NT2/D1 (cell line): ENCODE results near the gene KCNK3.
"Not testable (repeated sequence)": the region's sequence is repeated elsewhere in the genome, so short reads cannot be mapped to it uniquely, and the experiment has no call there.

Experiments used
- DNase-seq: peaks from one replicate; pipeline ENCODE4 v3.0.0-alpha.2; 2011; ENCODE audit warnings: low read depth, low spot score
- H3K27me3 ChIP-seq: 2 replicates; pipeline ENCODE4 v1.6.0; 2011; ENCODE audit warnings: mild to moderate bottlenecking; ENCODE audit not compliant: insufficient read length, insufficient read depth
- H3K36me3 ChIP-seq: 2 replicates; pipeline ENCODE4 v1.6.1; 2011; ENCODE audit warnings: mild to moderate bottlenecking, low read length, mixed read lengths; ENCODE audit not compliant: insufficient read depth, insufficient read length
- H3K4me1 ChIP-seq: 2 replicates; pipeline ENCODE4 v1.5.1; 2011; ENCODE audit not compliant: insufficient read depth, insufficient read length
- H3K4me3 ChIP-seq: 2 replicates; pipeline ENCODE4 v1.5.1; 2011; ENCODE audit warnings: low read depth; ENCODE audit not compliant: insufficient read length
- H3K9ac ChIP-seq: 2 replicates; pipeline ENCODE4 v1.6.0; 2011; ENCODE audit warnings: low read depth; ENCODE audit not compliant: insufficient read length
- H3K9me3 ChIP-seq: 2 replicates; pipeline ENCODE4 v1.5.1; 2011; ENCODE audit warnings: mild to moderate bottlenecking, low read length; ENCODE audit not compliant: insufficient read depth
- SUZ12 ChIP-seq: IDR thresholded peaks from 2 replicates; pipeline ENCODE4 v1.6.1; 2011; ENCODE audit not compliant: insufficient read length, insufficient read depth; ENCODE audit errors: extremely low read depth
- YY1 ChIP-seq: IDR thresholded peaks from 2 replicates; pipeline ENCODE4 v1.6.1; 2011; ENCODE audit not compliant: insufficient read length, insufficient read depth
- ZNF274 ChIP-seq: IDR thresholded peaks from 2 replicates; pipeline ENCODE4 v1.6.1; 2011; ENCODE audit warnings: mild to moderate bottlenecking, low read depth, low read length

The KCNK3 gene

DNA sequence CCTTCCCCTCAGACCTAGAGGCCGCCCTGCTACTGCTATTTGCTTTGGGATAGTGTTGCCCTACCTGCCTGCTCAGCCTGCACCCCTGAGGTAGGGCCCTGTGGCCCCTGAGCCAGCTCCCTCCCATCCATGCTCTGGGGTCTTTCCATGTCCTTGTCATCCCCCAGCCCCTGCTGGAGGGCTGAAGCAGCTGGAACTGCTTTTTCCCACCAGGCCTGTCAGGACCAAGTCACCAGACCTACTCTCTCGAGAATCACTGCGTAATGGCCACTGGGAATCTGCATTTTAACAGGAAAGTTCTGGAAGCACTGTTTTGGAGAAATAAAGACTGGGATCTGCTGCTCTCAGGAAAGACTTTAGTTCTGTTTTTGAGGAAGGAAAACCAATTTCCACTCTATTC, 51.3 kb downstream of the KCNK3 start:
- Histone ChIP-seq H3K27me3 (no peaks in the 10 kb centered on the region), H3K9me3 (no peaks in the 10 kb centered on the region), H3K36me3 (no peaks in the 10 kb centered on the region), H3K9ac (no peak overlapping the region), H3K4me3 (no peak overlapping the region), H3K4me1 (peaks cover 5% of the 10 kb centered on the region)
- no peak for DNase-seq
- TF ChIP-seq SUZ12 (no peak), YY1 (no peak), ZNF274 (no peak)

DNA sequence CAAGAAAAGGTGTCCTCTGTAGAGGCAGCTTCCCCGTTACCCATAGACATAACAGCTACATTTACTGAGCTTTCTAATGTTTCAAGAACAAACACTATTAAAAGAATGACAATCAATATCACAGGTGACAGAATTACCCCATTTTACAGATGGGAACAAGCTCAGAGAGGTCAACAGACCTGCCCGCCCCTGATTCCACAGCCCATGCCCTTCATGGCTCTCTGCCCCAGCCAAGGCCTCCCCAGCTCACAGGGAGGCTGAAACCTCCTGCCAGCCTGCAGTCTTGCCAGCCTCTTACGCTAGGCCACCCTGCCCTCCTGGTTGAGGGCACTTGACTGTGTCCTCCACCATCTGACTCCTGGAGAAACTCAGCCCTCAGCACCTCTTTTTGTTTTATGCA, 52.4 kb downstream of the KCNK3 start:
- Histone ChIP-seq H3K4me3 (no peak overlapping the region), H3K9me3 (no peaks in the 10 kb centered on the region), H3K36me3 (no peaks in the 10 kb centered on the region), H3K27me3 (no peaks in the 10 kb centered on the region), H3K9ac (no peak overlapping the region), H3K4me1 (peaks cover 5% of the 10 kb centered on the region)
- TF ChIP-seq ZNF274 (no peak), YY1 (no peak), SUZ12 (no peak)
- no peak for DNase-seq

GRCh38 chr2:26745609-26746327, 53.2 kb downstream of the KCNK3 start:
- Histone ChIP-seq H3K4me1 (peaks cover 3% of the 10 kb centered on the region), H3K36me3 (no peaks in the 10 kb centered on the region), H3K27me3 (no peaks in the 10 kb centered on the region), H3K9me3 (no peaks in the 10 kb centered on the region), H3K9ac (no peak overlapping the region), H3K4me3 (no peak overlapping the region)
- DNase-seq, result peak; percentile 83
- TF ChIP-seq SUZ12 (no peak), YY1 (no peak), ZNF274 (no peak)

DNA sequence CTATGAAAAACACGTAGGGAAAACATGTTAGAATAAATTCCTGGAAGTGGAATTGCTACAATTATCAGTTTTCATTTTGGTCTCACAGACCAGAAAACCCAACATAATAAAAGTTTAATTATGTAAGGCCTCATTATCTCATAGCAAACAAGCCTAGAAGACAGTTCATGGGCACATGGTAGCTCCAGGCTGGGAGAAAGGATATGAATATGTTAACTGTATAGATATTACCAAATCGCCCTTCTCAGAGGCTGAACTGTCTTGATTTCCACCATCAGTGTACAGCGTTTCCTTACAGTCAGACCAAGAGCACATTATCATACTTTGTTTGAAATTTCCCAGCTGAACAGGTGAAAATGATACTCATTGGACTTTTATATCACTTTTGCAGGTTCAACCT, 54.4 kb downstream of the KCNK3 start:
- Histone ChIP-seq H3K36me3 (peaks cover 4% of the 10 kb centered on the region), H3K9me3 (peaks cover 6% of the 10 kb centered on the region), H3K27me3 (no peaks in the 10 kb centered on the region), H3K4me3 (no peak overlapping the region), H3K9ac (no peak overlapping the region), H3K4me1 (peaks cover 2% of the 10 kb centered on the region)
- TF ChIP-seq SUZ12 (no peak), YY1 (no peak)
- no peak for DNase-seq

DNA sequence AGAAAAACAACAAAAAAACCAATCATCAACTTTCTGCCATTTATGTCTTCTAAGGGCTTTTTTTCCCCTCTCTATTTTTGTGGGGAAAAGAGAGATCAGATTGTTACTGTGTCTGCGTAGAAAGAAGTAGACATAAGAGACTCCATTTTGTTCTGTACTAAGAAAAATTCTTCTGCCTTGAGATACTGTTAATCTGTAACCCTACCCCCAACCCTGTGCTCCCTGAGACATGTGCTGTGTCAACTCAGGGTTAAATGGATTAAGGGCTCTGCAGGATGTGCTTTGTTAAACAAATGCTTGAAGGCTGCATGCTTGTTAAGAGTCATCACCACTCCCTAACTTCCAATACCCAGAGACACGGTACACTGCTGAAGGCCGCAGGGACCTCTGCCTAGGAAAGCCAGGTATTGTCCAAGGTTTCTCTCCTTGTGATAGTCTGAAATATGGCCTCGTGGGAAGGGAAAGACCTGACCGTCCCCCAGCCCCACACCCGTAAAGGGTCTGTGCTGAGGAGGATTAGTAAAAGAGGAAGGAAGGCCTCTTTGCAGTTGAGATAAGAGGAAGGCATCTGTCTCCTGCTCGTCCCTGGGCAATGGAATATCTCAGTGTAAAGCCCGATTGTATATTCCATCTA, 57.4 kb downstream of the KCNK3 start:
- not testable (repeated sequence) for H3K27me3 ChIP-seq, H3K36me3 ChIP-seq, H3K9ac ChIP-seq, H3K9me3 ChIP-seq, H3K4me1 ChIP-seq, H3K4me3 ChIP-seq
- DNase-seq, result peak; percentile 74

DNA sequence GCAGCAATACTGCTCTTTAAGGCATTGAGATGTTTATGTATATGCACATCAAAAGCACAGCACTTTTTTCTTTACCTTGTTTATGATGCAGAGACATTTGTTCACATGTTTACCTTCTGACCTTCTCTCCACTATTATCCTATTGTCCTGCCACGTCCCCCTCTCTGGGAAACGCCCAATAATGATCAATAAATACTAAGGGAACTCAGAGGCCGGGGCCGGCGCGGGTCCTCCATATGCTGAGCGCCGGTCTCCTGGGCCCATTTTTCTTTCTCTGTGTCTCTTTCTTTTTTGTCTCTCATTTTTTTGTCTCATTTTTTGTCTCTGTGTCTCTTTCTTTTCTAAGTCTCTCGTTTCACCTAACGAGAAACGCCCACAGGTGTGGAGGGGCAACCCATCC, 57.9 kb downstream of the KCNK3 start:
- peak overlapping the region; percentile 72 for H3K9ac ChIP-seq
- not testable (repeated sequence) for H3K36me3 ChIP-seq, H3K9me3 ChIP-seq, DNase-seq, H3K27me3 ChIP-seq, H3K4me1 ChIP-seq
- peak overlapping the region; percentile 26 for H3K4me3 ChIP-seq

- Histone ChIP-seq H3K9me3 (peaks cover 6% of the 10 kb centered on the region), H3K27me3 (no peaks in the 10 kb centered on the region), H3K36me3 (peaks cover 4% of the 10 kb centered on the region), H3K4me3 (no peak overlapping the region), H3K4me1 (peaks cover 2% of the 10 kb centered on the region), H3K9ac (no peak overlapping the region)
- DNase-seq, result no peak
- TF ChIP-seq YY1 (no peak), SUZ12 (no peak), ZNF274 (no peak)
These were observed 60.1 kb downstream of the KCNK3 start for GRCh38 chr2:26752656-26753055.

DNA sequence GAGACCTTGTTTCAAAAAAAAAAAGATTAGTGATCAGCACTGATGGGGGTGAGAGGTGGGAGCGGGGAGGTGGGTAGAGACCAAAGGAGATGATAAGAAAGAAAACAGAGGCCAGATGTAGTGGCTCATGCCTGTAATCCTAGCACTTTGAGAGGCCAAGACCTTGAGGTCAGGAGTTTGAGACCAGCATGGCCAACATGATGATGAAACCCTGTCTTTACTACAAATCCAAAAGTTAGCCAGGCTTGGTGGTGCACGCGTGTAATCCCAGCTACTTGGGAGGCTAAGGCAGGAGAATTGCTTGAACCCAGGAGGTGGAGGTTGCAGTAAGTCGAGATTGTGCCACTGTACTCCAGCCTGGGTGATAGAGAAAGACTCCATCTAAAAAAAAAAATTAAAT, 62.0 kb downstream of the KCNK3 start:
- H3K27me3 ChIP-seq, result no peaks in the 10 kb centered on the region
- no peak overlapping the region for H3K4me3 ChIP-seq
- H3K36me3 ChIP-seq, result peaks cover 4% of the 10 kb centered on the region
- no peak for TF ChIP-seq ZNF274
- no peak for TF ChIP-seq SUZ12
- no peak for TF ChIP-seq YY1
- peaks cover 6% of the 10 kb centered on the region for H3K9me3 ChIP-seq
- no peak for DNase-seq
- H3K4me1 ChIP-seq, result peaks cover 7% of the 10 kb centered on the region
- H3K9ac ChIP-seq, result no peak overlapping the region
